Measurements from ENCODE around the gene ZNF512.
"Not testable (repeated sequence)": the region's sequence is repeated elsewhere in the genome, so short reads cannot be mapped to it uniquely, and the experiment has no call there.

Gene ZNF512, protein sequence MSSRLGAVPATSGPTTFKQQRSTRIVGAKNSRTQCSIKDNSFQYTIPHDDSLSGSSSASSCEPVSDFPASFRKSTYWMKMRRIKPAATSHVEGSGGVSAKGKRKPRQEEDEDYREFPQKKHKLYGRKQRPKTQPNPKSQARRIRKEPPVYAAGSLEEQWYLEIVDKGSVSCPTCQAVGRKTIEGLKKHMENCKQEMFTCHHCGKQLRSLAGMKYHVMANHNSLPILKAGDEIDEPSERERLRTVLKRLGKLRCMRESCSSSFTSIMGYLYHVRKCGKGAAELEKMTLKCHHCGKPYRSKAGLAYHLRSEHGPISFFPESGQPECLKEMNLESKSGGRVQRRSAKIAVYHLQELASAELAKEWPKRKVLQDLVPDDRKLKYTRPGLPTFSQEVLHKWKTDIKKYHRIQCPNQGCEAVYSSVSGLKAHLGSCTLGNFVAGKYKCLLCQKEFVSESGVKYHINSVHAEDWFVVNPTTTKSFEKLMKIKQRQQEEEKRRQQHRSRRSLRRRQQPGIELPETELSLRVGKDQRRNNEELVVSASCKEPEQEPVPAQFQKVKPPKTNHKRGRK

DNA sequence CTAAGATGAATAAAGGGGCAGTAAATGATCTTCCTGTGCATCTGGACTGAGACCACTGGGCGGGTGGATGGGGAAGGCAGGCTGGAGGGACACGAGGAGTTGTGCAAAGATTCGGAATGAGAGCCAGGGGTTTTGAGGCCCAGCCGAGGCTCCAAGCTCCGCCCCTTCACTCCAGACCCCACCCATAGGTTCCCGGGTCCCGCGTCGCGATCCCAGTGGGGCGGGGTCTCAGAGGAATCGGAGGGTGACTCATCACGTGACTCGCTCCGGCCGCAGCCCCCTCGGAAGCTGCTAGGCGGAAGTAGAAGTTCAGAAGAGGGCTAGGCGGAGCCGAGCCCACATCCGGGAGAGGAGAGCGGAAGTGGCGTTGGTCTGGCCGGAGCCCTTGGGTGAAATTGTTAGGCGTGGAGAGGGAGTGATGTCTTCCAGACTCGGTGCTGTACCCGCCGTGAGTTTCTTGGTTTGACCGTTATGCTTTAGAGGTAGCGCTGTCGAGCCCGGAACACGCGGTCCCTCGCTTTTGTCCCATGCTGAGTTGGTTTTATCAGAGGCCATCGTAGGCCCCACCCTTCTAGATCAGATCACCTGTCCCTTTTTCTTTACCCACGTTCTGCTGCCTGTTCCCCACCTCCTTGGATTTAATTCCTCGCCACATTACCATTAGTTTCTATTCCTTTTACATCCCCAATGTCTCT lies at the start of gene ZNF512:
TSS of gene ZNF512 (plus strand) at position 348 of the 695 bp plus-strand sequence. CDS start at position 419, 71 bp downstream.
- peak; percentile 67 for FAIRE-seq
- peak; percentile 98 for DNase-seq (ENCODE audit: insufficient read length, low spot score)

DNA sequence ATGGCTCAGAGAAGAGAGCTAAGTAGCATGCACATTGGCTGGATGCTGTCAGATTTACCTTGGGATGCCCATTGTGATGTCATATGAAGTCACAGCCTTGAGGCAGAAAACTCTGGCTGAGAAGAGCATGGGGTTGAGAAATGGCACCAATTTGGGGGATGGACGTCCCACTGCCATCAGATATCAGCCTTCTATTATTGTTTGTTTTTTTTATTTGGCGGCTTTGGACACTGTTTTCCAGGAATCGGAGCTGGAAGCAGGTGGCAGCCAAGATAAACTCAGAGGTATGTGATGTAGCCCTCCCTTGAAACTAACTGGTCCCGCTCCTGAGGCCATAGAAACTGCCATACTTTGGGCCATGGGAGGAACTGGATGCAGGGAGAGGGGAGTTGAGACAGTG lies 45.6 kb upstream of the ZNF512 start:
- no peak for DNase-seq (ENCODE audit: insufficient read length, low spot score)
- FAIRE-seq = no peak

DNA sequence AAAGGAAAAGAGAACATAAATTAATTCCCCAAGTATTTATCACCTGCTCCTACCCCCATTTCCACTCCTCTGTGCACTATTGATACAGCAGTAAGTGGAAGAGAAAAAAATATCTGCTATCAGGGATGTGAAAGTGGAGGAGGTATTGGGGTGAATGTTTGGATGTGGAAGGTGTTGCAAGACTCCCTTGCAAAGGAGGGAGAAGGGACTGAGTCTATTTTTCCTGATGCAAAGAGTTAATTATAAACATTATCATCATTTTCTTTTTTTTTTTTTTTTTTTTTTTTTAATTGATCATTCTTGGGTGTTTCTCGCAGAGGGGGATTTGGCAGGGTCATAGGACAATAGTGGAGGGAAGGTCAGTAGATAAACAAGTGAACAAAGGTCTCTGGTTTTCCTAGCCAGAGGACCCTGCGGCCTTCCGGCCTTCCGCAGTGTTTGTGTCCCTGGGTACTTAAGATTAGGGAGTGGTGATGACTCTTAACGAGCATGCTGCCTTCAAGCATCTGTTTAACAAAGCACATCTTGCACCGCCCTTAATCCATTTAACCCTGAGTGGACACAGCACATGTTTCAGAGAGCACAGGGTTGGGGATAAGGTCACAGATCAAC lies 43.9 kb upstream of the ZNF512 start:
- not testable (repeated sequence) for DNase-seq (ENCODE audit: insufficient read length, low spot score); FAIRE-seq

DNA sequence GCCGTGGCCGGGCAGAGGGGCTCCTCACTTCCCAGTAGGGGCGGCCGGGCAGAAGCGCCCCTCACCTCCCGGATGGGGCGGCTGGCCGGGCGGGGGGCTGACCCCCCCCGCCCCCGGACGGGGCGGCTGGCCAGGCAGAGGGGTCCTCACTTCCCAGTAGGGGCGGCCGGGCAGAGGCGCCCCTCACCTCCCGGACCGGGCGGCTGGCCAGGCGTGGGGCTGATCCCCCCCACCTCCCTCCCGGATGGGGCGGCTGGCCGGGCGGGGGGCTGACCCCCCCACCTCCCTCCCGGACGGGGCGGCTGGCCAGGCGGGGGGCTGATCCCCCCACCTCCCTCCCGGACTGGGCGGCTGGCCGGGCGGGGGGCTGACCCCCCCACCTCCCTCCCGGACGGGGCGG lies 43.2 kb upstream of the ZNF512 start:
- DNase-seq (ENCODE audit: insufficient read length, low spot score); FAIRE-seq: not testable (repeated sequence)

DNA sequence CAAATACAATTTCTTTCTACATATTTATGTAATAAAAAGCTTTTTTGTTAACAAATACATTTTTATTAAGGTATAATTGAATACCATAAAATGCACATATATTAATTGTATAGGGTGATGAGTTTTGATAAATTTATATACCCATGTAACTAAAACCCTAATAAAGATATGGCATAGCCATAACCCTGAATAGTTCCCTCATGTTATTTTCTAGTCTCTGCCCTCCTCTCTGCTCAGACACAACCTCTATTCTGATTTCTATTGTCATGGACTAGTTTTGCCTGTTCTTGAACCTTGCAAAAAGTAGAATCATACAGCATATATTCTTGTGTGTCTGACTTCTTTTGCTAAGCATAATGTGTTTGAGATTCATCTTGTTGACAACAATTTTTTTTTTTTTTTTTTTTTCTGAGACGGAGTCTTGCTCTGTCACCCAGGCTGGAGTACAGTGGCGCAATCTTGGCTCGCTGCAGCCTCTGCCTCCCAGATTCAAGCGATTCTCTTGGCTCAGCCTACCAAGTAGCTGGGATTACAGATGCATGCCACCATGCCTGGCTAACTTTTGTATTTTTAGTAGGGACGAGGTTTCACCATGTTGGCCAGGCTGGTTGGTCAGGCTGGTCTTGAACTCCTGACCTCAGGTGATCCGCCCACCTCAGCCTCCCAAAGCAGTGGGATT lies 38.6 kb upstream of the ZNF512 start:
- DNase-seq (ENCODE audit: insufficient read length, low spot score) = no peak
- no peak for FAIRE-seq

DNA sequence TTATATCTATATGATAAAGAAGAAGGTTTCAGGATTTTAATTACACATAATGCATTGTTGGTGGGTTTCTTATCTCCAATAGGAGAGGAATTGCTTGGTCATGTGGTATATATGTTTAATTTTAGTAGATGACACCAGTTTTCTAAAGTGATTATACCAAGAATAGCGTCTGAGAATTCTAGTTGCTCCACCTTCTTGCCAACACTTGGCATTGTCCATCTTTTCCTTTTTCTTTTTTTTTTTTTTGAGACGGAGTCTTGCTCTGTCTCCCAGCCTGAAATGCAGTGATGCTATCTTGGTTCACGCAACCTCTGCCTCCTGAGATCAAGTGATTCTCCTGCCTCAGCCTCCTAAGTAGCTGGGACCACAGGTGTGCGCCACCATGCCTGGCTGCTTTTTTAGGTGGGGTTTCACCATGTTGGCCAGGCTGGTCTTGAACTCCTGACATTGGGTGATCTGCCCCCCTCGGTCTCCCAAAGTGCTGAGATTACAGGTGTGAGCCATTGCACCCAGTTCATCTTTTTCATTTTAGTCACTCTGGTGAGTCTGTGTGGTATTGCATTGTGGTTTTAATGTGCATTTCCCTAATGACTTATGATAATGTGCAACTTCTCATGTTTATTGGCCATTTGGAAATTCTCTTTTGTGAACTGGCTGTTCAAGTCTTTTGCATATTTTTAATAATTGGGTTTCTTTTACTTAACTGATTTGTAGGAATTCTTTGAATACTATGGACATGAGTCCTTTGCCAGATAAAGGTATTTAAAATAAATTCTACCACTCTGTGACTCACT lies 37.3 kb upstream of the ZNF512 start:
- DNase-seq (ENCODE audit: insufficient read length, low spot score) (no peak), FAIRE-seq (no peak)

DNA sequence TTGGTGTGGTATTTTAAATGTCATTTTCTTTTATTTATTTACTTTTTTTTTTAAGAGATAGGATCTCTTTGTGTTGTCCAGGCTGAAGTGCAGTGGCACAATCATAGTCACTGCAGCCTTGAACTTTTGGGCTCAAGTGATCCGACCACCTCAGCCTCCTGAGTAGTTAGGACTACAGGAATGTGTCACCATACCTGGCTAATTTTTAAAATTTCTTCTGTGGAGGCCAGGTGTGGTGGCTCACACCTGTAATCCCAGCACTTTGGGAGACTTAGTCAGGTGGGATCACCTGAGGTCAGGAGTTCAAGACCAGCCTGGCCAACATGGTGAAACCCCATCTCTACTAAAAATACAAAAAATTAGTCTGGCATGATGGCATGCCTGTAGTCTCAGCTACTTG lies 33.5 kb upstream of the ZNF512 start:
- no peak for FAIRE-seq
- DNase-seq (ENCODE audit: insufficient read length, low spot score) = no peak

DNA sequence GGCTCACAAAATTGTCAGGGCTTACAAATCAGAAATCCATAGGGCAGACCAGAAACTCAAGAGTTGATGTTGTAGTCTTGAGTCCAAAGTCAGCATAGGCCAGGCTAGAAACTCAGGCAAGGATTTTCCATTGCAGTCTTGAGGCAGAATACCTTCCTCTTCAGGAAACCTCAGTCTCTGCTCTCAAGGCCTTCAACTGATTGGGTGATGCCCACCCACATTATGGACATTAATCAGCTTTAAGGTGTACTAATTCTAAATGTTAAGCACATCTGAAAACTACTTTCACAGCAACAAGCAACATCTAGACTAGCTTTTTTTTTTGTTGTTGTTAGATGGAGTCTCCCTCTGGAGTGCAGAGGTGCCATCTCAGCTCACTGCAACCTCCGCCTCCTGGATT lies 31.3 kb upstream of the ZNF512 start:
- FAIRE-seq (no peak), DNase-seq (ENCODE audit: insufficient read length, low spot score) (no peak)

DNA sequence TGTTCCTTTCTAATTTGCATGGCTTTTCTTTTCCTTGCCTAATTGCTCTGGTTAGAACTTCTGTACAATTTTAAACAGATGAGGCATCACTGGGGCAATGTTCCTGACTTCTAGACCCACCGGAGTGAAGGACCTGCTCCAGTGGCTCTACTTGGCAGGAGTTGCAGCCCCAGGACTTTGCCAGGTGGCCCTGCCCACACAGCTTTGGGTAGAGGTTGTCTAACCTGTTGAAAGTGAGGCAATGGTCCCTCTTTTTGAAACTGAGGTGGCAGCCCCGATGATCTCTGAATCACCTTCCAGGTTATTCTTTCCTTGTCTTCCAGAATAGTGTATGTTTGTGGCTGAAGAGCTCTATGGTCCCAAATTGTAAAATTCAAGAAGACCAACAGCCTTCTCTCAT lies 29.9 kb upstream of the ZNF512 start:
- FAIRE-seq = peak; percentile 13

DNA sequence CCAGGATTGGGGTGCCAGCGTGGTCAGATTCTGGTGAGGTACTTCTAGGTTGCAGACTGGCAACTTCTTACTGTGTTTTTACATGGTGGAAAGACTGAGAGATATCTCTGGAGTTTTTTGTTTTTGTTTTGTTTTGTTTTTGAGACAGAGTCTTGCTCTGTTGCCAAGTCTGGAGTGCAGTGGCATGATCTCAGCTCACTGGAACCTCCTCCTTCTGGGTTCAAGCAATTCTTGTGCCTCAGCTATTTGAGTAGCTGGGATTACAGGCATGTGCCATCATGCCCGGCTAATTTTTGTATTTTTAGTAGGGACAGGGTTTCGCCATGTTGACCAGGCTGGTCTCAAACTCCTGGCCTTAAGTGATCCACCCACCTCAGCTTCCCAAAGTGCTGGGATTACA lies 28.4 kb upstream of the ZNF512 start:
- not testable (repeated sequence) for DNase-seq (ENCODE audit: insufficient read length, low spot score); FAIRE-seq

More for the DNA sequence above, 29.9 kb upstream of the ZNF512 start:
- no peak for DNase-seq (ENCODE audit: insufficient read length, low spot score)

DNA sequence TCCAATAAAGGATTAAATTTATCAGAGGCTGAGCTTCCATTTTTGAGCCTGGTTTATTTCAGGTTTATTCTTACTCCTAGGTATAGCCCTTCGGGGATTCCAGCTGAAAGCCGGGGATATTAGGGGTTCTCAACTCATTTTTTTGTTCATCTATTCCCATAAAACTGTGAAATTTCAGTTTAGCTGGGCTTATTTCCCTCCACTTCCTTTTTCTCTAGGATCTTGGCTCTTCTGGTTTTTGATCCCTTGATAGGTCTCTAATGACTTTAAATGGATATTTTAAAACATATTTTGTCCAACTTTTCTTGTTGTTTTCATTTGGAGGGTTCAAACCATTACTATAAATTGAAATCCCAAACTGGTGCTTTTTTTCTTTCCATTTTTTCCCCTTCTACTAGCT lies 23.6 kb upstream of the ZNF512 start:
- FAIRE-seq = no peak

DNA sequence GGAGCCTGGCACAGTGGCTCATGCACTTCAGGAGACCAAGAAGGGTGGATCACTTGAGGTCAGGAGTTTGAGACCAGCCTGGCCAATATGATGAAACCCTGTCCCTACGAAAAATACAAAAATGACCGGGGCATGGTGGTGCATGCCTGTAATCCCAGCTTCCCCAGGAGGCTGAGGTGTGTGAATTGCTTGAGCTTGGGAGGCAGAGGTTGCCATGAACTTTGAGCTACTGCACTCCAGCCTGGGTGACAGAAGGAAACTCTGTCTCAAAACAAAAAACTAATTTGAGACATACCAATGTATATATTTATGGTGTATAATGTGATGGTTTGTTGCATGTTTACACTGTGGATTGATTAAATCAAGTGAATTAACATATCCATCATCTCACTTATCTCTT lies 21.8 kb upstream of the ZNF512 start:
- no peak for FAIRE-seq
- DNase-seq (ENCODE audit: insufficient read length, low spot score) = no peak

More for the DNA sequence above, 23.6 kb upstream of the ZNF512 start:
- no peak for DNase-seq (ENCODE audit: insufficient read length, low spot score)

DNA sequence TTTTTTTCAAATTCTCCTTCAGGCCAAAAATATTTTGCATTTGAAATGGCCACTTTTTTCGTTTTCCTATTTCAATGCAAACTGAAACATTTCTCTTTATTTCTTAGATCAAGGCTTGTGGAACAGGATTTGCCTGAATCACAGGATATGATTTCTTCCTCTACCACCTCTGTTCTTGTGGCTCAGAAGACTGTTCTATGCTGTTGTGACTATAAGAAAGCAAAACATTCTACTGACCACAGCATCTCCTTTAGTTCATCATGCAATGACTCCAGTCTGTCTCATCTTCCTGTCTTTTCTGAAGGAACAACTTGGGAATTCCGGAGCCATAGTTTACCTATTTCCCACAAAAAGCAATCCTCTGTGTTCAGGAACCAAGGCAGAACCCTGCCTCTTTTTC lies 16.2 kb upstream of the ZNF512 start:
- FAIRE-seq = no peak
- peak; percentile 32 for DNase-seq (ENCODE audit: insufficient read length, low spot score)

DNA sequence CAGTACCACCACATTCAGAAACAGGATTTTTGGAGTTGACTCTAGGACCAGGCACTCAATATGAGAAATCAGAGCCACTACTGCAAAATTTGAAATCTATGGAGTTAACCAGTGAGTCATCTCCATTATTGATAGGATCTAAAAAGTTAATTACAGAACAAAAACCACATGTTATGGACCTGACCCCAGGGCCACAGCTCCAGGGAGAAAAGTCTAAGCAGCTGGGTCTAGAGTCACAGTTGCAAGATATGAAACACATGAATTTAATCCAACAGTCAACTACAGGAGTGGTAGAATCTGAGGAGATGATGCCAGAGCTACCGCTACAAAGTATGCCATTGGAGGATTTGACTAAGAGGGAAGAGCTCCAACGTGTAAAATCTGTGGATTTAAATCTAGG lies 13.4 kb upstream of the ZNF512 start:
- FAIRE-seq = no peak
- no peak for DNase-seq (ENCODE audit: insufficient read length, low spot score)

DNA sequence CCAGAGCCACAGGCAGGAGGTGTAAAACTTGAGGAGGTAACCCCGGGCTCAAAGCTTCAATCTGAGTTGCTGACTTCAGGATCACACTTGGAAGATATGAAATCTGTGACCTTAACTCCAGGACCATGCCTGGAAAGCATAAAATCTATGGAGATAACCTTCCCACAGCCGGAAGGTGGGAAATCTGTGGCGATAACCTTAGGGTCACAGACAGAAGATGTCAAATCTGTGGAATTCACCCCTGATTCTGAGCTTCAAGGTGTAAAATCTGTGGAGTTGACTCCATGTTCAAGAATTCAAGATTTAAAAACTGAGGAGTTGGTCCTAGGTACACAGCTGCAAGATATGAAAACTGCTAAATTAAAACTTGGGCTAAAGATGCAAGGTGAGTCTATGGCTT lies 11.6 kb upstream of the ZNF512 start:
- FAIRE-seq (no peak), DNase-seq (ENCODE audit: insufficient read length, low spot score) (no peak)

DNA sequence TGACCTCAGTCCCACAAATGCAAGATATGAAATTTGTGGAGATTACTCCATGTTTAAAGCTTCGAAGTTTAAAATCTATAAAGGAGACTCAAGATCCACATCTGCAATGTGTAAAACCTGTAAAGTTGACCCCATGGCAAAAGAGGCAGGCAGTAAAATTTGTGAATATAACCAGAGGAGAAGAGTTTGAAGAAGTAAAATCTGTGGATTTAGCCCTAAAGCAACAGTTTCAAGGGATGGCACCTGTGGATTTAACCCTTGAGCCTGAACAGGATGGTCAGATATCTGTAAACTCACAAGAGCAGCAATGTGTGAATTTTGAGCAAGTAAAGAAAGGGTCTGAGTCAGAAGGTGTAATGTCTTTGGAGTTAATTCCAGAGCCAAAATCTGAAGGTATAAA lies 11.2 kb upstream of the ZNF512 start:
- DNase-seq (ENCODE audit: insufficient read length, low spot score) = no peak
- no peak for FAIRE-seq

DNA sequence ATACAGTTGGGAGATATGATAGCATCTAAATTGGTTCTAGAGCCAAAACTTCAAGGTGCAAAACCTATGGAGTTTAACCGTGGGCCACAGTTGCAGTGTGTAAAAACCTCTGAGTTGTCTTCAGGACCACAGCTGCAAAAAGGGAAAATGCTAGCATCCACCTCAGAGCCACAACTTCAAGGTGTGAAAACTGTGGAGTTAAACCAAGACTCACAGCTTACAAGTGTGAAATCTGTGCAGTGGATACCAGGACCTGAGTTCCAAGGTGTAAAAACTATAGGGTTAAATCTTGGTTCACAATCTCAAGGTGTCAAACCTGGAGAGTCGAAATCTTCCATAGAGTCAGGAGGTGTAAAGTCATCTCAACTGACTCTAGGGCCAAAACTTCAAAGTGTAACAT lies 10.4 kb upstream of the ZNF512 start:
- FAIRE-seq (no peak), DNase-seq (ENCODE audit: insufficient read length, low spot score) (no peak)

DNA sequence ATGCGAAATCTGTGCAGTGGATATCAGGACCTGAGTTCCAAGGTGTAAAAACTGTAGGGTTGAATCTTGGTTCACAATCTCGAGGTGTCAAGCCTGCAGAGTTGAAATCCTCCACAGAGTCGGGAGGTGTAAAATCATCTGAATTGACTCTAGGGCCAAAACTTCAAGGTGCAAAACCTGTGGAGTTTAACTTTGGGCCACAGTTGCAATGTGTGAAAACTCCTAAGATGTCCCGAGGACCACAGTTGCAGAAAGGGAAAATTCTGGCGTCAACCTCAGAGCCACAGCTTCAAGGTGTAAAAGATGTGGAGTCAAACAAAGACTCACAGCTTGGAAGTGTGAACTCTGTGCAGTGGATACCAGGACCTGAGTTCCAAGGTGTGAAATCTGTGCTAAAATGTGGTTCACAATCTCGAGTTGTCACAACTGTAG lies 9.8 kb upstream of the ZNF512 start:
- FAIRE-seq (no peak), DNase-seq (ENCODE audit: insufficient read length, low spot score) (no peak)

DNA sequence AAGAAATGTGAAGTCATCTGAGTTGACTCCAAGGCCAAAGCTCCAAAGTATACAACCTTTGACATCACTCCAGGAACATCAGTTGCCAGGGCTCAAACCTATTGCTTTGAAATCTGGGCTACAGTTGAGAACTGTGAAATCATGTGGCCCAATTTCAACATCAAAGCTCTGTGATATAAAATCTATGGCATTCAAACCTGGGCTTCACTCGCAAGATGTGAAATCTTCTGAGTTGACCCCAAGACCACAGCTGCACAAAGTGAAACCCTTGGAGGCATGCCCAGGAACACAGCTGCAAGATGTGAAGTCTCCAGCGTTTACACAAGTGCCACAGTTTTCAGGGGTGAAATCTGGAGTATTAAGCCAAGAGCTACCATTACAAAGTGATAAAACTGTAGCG lies 9.4 kb upstream of the ZNF512 start:
- FAIRE-seq = no peak
- no peak for DNase-seq (ENCODE audit: insufficient read length, low spot score)
